Forelimb muscle (tissue), 1 donor: ENCODE data around the gene SLC8A2. TPM values are rescaled to one million over a fixed set of nuclear protein-coding genes. Genes with fewer than 3 reads are reported as not detected.

ENCODE experiments used
- DNase-seq: peaks from one replicate; pipeline ENCODE4 v3.0.0-alpha.2; 2013; ENCODE audit warnings: low read depth
- polyA plus RNA-seq: library from polyadenylated mRNA; unstranded; fragments of 120-200 nt; gene quantifications from one replicate; pipeline ENCODE4 v1.2.1, GENCODE V29; 2013; ENCODE audit not compliant: insufficient read length

SLC8A2 gene
- polyA plus RNA-seq, 1 donor = 0.18 TPM

DNA sequence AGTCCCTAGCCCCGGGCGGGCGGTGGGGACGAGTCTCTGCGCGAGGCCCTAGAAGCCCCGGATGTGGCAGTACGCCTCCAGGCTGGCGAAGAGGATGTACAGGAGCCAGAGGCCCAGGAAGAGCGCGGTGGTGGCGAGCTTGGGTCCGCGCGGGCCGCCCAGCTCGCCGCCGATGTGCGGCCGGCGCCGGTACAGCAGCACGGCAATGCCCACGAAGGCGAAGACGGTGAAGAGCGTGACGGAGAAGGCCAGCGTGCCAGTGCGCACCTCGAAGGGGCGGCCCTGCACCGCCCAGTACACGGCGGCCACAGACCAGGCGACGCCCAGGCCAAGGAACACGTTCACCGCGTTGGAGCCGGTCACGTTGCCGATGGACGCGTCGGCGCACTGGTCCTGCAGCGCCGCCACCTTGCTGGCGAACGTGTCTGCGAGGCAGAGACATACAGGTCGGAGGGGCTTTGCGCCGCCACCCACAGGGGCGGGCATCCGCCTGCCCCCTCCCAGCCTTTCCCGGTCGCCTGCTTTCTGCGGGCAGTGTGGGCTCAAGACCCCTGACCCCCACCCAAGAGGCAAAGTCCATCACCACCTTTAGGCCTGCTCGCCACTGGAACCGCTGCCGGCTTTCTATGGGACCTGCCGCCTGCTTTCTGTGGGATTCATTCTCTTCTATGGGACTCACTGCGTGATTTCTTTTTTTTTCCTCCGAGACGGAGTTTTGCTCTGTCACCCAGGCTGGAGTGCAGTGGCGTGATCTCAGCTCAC lies 41.5 kb downstream of the SLC8A2 start:
- no peak for DNase-seq

DNA sequence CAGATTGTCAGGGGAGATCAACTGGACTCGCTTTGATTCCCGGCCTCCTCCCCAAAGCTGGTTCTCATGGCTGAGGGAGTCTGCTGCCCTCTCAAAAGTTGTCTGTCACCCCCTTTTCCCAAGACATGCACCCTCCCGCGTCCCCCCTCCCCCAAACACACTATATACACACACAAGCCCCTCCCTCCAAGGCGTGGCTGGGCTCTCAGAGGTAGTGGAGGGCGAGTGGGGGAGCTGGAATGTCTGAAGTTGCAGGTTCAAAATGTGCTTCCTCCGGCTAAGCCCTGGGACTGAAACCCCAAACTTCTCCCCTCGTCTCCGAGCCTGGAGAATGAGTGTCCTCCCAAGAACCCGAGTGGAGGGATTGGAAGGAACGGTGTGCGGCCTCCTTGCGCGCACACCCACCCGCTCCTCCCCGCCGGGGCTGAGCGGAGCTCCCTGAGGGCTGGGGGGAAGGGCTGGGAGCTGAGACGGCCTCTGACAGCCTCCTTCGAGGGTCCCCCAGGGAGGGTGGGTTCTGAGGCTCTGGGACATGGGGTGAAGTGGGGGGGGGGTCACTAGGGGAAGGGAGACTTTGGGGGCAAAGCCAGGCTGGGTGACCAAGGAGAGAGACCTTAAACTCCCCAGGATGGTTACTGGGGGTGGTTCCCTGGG lies 42.4 kb downstream of the SLC8A2 start:
- no peak for DNase-seq

DNA sequence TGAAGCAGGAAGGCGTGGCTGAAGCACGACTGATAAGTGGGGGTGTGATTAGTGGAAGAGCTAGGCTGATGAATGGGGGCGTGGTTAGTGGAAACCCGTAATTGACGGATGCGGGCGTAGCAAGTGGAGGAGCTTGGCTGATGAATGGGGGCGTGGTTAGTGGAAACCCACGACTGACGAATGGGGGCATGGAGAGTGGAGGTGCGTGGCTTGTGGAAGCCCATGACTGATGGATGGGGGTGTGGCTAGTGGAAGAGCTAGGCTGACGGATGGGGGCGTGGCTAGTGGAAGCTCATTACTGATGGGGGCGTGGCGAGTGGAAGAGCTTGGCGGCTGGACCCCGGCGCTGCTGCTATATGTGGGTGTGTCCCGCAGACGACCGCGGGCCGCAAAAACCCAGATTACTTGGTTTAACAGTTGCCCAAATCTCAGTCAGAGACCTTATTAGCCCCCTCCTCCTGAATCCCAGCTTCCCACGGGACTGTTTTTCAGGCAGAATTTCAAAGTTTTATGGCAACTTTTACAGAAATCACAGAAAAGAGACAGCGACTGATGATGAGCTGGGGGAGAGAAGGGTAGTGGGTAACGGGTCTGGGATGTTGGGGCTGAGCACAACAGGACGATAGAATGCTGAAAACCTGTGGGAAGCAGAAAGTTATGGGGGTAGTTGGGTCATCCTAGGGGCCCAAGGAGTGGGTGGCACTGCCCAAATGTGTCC lies 43.4 kb downstream of the SLC8A2 start:
- DNase-seq = peak; percentile 28

DNA sequence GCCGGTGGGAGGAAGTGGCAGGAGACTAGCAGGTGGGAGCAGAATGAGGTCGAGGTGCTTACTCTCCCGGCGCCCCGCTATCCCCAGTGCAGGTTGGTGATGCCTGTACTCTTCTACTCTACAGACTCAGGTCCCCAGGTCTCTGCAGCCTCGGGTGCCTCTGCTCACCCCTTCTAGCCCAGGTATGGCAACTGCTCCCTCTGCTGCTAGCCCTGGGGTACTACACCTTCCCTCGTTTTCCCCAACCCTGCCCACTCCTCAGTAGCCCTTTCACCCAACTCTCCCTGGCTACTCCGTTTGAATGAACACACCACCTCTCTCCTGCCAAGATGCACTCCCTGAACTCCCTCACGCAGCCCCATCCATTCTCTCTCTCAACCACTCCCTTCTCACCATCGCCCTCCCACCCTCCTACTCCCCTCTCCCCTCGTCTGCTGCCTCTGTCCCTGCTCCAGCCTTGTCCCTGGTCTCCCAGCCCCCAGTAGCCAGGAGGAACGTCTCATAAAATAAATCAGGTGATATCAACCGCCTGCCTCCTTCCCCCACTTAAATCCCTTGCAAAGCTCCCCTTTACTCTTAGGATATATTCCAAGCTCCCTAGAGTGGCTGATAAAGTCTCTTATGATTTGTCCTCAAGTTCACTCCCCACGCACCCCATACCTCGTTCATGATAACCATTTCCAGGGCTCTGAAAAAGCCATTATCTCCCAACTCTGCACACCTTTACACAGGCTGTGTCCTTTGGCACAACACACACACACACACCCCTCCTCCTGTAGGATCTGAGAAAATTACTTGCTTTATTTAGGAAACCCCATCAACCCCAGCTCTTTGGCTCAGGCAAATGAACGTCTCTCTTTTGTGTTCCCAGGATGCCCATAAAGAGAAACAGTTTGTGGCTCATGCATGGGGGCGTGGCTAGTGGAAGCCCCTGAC lies 44.2 kb downstream of the SLC8A2 start:
- no peak for DNase-seq

DNA sequence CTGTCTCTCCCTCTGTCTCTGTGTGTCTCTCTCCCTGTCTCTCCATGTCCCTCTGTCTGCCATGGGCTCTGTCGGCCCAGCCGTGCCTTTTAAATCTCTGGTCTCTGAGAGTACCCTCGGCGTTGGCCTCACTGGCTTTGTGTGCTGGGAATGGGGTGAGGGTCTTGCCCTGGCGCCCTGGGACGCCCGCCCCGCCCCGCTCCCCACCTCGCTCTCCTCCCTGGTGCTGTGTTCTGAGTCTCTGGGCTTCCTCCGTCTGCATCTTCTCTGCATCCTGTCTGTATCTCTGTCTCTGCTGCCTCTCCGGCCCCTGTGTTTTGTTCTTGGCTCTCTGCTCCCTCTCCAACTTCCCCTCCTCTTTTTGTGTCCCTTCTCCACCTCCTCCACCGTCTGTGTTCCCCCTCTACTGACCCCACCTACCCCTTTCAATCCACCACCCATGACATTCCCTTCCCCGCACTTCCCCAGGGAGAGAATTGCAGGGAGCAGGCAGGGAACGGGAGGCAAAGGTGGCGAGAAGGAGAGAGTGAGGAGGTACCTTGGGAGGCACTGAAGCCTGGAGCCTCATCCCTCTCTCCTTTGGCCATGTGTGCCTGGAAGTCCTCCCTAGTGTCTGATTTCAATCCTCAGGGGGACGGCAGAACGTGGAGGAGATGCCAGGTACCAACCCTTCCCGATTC lies 48.4 kb downstream of the SLC8A2 start:
- no peak for DNase-seq

DNA sequence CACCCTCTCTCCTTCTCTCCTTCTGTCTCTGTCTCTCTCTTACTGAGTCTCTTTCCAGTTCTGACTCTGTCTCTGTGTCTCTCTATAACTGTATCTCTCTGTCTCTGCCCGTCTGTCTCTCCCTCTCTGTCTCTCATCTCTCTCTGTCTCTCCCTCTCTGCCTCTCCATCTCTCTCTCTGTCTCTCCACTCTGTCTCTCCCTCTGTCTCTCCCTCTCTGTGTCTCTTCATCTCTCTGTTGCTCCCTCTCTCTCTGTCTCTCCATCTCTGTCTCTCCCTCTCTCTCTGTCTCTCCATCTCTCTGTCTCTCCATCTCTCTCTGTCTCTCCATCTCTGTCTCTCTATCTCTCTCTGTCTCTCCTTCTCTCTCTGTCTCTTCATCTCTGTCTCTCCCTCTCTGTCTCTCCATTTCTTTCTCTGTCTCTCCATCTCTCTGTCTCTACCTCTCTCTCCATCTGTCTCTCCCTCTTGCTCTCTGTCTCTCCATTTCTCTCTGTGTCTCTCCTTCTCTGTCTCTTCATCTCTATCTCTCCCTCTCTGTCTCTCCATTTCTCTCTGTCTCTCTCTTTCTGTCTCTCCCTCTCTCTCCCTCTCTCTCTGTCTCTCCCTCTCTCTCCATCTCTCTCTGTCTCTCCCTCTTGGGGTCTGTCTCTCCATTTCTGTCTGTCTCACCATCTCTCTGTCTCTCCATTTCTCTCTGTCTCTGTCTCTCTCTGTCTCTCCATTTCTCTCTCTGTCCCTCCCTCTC lies 49.1 kb downstream of the SLC8A2 start:
- no peak for DNase-seq

DNA sequence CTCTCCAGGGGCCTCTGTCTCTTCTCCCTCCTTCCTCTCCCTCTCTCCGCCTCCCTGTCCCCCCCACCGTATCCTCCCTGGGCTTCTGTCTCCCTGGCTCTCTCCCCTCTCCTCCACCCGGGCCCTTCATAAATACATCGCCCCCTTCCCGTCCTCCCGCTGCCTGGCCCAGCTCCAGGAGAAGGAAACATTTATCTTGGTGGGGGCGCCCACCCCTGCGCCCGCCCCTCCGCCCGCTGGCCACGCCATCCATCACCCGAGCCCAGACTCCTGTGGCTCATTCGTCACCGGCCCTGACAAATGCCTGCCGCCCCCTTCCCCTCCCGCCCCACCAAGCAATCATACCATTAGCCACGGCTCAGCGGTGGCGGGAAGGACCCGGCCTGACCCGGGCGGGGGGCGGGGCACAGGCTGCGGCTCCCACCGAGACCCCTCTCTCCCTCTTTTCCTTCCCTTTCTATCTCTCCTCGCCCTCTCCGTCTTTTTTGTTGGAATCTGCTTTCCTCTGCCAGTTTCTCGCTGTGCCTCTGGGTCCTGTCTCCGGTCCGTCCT lies 49.8 kb downstream of the SLC8A2 start:
- DNase-seq = no peak

DNA sequence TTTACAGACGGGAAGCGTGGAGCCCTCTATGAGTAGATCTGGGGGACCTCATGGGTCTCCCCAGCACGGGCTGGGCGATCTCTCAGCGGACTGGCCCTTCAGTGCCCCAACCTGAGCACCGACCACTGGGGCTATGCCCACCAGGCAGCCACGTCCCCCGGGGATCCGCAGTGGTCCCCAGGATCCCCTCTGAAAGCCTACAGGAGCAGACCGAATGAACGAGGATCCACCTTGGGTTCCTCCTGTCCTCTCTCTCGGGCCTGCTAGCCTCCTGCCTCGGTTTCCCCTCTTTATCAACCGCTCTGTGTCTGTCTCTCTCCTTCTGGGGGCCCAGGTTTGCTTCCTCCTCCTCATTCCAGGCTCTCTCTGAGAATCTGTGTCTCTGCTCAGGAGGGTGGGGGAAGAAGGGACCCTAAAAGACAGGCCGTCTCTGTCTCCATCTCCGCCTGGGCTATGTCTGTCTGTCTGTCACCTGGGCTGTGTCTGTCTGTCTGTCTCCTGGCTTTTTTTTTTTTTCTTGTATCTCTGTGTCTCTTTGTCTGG lies 50.4 kb downstream of the SLC8A2 start:
- no peak for DNase-seq

DNA sequence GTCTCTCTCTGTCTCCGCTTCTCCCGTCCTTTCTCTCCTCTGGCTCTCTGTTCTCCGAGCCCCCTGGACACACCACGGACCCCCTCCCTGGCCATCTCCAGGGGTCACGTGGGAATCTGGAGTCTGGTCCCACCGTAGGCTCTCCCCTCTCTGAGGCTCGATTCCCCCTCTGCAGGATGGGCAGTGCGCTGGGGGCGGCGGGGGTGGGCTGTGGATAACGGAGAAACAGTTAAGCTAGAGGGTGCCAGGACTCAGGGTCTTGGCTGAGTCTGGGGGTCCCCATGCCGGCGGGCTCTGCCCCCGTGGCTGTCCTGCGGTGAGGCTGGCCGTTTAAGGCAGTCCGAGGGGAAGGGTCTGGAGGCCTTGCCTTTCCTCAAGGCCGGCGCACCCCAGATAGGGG lies 51.9 kb downstream of the SLC8A2 start:
- no peak for DNase-seq

DNA sequence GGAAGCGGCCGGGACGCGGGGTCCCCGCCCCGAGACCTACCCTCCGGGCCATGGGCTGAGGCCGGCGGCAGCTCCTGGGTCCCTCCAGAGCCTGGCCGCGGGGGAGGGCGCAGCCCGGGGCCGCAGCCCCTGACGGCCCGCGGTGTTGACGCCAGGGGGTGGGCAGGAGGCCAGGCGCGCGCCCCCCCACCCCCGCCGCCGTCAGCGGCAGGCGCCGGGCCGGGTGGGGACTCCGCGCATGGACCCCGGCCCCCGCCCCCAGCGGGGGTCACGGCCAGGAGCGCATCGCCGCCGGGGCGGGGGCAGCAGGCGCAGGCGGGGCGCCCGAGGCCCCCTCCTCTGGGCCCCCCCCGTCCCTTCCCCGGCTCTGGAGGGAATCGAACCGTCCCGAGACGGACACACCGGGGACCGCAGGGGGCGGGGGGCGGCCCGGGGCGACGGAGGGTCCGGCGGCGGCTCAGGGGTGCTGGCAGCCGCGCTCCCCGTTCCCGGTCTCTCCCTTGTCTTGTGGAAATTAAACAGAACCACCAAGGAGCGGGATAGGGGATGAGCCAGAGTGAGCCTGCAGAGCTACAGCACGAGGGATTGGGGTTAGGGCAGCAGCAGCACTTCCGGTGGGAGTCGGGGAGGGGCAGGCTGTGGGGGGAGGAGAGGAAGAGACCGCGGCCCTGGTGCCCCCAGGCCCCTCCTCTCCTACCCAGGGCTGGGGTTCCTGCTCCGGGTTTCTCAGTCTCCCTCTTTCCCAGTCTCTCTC lies 52.5 kb downstream of the SLC8A2 start, which contains the start of gene MEIS3:
TSS of gene MEIS3 (minus strand) at position 498 of the 754 bp plus-strand sequence. CDS start at position 52, 446 bp downstream.
- no peak for DNase-seq

DNA sequence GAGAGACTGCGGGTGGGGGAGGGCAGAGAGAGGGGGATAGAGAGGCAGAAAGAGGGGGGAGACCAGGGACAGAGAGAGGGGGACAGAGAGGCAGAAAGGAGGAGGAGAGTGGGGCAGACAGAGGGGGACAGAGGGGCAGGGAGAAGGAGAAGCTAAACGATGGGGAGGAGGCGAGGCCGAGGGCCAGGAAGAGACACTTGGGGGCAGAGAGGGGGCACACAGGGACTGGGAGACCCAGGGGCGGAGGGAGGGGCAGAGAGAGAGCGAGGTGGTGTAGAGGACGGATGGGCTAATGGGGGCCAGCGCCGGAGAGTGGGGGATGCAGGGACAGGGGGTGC lies 53.0 kb downstream of the SLC8A2 start:
- DNase-seq = no peak

DNA sequence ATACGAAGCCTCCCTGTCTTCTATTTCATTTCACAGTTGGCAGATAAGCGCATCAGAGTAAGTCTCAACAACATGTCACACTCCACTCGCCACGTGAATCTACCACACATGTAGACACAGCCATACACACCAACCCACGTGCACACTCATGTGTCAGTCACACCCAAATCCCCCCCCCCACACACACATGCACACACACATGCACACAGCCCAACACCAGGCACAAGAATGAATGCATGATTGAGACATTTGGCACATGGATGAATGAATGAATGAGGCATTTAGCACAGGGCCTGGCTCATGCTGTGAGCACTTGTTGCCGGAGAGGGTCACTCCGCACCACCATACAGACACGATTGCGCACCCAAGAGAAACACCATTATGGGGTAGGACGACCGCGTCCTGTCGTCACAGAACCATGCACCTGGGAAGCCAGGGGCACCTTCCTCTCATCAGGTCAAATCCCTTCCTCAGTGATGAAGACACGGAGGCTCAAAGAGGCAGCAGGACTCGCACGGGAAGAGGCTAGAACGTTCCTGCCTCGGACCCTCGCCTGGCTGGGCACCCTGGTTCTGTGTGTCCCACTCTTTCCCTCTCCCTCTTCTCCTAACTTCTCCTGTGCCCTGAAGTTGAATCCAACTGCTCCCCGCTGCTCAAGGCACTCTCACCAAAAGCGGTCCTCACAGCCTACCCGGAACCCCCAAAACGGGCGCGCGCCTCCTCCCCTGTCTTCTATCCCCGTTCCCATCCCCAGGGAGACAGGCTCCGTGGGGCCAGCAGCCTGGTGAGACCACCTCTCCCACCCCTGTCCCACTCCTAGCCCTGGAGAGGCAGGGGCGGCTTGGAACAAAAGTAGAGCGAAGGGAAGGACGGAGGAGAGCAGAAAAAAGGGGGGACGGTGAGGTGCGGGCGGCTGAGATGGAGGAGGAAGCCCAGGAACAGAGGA lies 53.7 kb downstream of the SLC8A2 start:
- DNase-seq = no peak

DNA sequence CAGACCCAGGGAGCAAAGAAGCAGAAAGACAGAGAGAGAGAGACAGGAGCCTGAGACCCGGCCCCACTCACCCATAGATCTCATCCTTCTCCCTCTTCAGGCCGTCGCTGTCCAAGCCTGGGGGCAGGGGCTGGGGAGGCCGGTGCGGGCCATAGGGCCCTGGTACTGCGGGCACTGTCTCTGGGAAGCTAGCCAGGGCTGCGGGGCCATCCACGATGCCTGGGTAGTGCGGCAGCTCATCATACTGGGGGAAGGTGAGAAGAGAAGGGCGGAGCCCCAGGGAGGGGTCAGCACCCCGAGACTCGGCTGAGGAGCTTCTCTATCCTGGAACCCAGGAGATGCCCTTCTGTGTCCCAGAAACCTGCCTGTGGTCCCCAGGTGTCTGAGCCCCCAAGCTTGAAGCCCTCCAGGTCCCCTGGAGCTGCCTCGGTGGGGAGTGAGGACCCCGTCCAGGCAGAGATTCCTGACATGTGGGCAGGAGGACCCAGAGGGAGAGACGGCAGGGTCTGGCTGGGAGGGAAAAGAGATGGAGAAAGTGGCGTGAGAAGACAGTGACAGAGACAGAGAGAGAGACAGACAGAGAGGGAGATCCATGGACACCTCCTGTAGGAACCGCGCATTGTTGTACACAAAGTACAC lies 54.5 kb downstream of the SLC8A2 start:
- DNase-seq = no peak

DNA sequence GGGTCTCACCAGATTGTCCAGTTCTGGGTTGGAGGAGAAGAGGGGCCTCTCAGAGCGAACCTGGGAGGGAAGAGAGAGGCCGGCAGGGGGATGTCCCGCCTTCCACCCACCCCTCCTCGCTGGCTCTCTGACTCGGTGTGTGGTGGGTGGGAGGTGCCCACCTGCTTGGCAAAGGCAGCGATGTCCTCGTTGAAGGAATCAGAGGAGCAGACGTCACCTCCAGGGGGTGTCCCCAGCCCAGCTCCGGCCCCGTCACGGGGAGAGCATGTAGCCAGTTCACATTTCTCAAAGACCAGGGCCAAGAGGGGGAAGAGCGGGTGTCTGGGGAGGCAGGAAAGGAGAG lies 55.1 kb downstream of the SLC8A2 start:
- no peak for DNase-seq

DNA sequence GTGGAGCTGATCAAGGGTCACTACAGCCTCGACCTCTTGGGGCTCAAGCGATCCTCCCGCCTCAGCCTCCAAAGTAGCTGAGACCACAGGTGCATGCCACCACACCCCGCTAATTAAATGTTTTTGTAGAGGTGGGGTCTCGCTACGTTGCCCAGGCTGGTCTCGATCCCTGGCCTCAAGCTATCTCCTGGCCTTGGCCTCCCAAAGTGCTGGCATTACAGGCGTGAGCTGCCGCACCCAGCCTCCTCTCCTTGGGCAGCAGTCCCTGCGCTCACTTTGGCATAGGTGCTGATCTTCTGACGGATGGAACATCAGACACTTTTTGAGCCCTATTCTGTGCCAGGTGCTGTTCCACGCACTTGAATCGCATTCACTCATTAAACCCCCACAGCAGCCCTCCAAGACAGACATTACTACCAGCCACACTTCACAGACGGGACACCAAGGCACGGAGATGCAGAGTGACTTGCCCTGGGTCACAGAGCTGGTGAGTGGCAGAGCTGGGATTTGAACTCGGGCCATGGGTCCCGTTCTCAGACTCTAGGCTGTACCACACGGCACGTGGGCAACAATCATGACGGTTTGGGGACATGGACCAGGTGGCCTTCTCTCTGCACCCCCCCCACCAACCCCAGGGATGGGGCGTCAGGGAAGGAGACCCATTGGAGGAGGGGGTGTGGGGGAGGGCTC lies 55.6 kb downstream of the SLC8A2 start:
- no peak for DNase-seq

DNA sequence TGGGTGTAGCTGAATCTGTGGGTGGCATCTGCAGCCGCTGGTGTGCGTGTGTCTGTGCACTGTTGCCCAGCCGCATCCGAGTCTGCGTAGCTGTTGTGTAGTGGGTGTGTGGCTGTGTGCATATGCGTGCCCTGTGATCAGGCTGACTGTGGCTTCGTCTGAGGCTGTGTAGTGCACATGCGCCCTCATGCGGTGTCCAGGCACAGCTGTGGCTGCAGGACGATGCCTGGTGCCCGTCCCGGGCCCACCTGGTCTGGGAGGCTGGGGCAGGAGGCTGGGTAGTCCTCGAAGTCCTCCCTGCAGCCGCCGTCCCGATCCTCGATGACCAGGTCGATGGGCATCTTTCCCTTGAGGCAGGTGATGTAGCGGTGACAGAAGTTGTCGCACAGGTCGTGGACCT lies 57.2 kb downstream of the SLC8A2 start:
- DNase-seq = no peak

DNA sequence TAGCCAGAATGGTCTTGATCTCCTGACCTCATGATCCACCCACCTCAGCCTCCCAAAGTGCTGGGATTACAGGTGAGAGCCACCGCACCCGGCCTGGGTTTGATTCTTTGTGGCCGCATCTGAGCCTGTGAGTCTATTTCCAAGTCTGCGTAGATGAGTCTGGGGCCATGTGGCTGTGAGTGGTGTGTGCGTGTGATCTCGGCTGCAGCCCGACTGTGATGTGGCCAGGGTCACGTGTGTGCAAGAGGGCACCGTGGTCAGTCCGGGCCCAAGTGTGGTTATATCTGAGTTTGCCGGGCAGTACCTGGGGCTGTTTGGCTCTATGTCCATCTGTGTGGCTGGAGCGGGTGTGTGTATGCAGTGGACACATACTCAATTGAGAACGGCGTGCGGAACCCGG lies 57.8 kb downstream of the SLC8A2 start:
- no peak for DNase-seq
